AG04449 (cell line): ENCODE results near the gene GABPB2.

Experiments
- CTCF ChIA-PET: fragments of 350-600 bp; formaldehyde crosslinking; extraction: SDS; loops from one replicate; lab custom pipeline; 2021; ENCODE audit warnings: antibody characterized with exemption; lab: Yijun Ruan, JAX
- POLR2A ChIA-PET: fragments of 400-600, 350-600 bp; formaldehyde crosslinking; extraction: SDS; loops from one replicate; lab custom pipeline; 2020; ENCODE audit warnings: antibody characterized with exemption, inconsistent platforms; lab: Yijun Ruan, JAX
- DNase-seq: peaks from one replicate; pipeline ENCODE4 v3.0.0-alpha.2; 2010; ENCODE audit warnings: low read depth, low spot score
- H3K4me3 ChIP-seq: 2 replicates; pipeline ENCODE4 v1.5.1; 2011; ENCODE audit warnings: low read depth, mild to moderate bottlenecking, control low read depth, low read length
- CTCF ChIP-seq: IDR thresholded peaks from one replicate; pipeline ENCODE4 v1.5.1; 2011; ENCODE audit warnings: mild to moderate bottlenecking, moderate library complexity, low read length, control low read depth, inconsistent platforms; ENCODE audit not compliant: insufficient read depth; ENCODE audit errors: missing control alignments

Gene GABPB2

DNA sequence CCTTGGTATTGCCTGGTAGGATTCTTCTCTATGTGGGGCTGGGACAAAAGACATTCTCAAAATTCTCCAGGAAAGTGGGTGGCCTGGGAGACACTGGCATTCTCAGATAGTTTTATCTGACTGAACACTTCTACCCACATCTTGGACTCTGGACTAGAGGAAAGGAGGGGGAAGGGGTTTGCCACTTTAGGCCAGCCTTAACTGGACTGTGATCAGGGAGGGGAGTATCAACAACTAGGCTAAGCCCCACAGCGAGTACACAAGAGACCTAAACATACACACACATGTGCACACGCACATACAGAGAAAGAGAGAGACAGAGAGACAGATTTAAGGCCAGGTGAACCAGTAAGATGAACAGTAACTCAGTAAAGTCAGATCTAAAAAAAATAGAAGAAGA lies 77.1 kb downstream of the GABPB2 start:
- ChIA-PET POLR2A (interaction anchor here (1.2 kb wide), 1 partner anchor 17 kb away, joined by 3 read pairs; no protein-coding TSS in a partner anchor), CTCF (interaction anchor here (2.5 kb wide), 1 partner anchor 47 kb away, joined by 16 read pairs; no protein-coding TSS in a partner anchor)
- H3K4me3 ChIP-seq, result no peak overlapping the region
- no peak for DNase-seq
- no peak for TF ChIP-seq CTCF

GRCh38 chr1:151156515-151156819 lies 85.9 kb downstream of the GABPB2 start, which contains the start of gene TNFAIP8L2:
Gene TNFAIP8L2, plus strand, starts transcription at chr1:151156649. Its CDS starts 2,049 bp downstream, at chr1:151158698.
- DNase-seq, result no peak
- ChIA-PET POLR2A (no interaction called here), CTCF (interaction anchor here (0.6 to 19.8 kb wide), 11 partner anchors 9 to 132 kb away, joined by 3 to 412 read pairs (median 6); partner anchors contain the start of genes C1orf56, LYSMD1 and SCNM1)
- H3K4me3 ChIP-seq, result no peak within 1 kb of the TSS
- no peak for TF ChIP-seq CTCF

DNA sequence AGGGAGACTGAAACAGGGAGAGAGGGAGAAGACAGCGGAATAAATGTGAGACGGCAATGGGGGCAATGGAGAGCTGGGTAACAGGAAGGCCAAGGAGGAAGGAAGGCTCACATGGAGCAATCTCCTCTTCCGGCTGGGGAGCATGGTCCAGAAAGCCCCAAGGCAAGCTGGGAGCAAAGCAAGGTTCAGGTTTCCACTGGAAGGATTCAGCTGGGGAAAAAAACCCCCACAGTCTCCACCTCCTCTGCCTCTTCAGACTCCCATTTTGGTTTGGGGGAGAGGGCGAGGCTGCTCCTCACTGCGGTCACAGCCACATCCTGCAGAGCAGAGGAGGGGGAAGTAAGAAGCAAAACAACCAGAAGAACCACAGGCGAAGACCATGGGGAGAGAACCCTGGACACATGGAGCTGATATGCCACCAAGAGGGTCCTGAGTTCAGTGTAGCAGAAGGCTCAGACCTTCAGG lies 86.5 kb downstream of the GABPB2 start:
- POLR2A ChIA-PET, result no interaction called here

DNA sequence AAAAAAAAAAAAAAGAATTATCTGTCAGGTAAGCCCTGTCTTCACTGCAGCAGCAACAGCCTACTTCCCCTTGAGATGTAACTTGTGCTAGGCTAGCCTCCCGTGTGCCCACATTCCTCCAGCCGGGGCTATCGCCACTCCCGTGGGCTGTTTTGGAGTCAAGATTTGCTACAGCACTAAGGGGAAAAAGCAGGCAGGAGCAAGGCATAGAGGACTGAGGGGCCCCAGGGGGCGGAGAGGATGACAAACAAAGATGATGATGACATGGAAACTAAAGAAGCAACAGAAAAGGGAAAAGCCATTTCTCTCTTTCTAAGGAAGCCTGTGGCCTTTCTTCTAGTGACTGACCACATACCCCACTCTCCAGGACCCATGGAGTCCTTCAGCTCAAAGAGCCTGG lies 87.8 kb downstream of the GABPB2 start:
- TF ChIP-seq CTCF, result no peak
- ChIA-PET POLR2A (no interaction called here), CTCF (interaction anchor here (1.3 to 19.8 kb wide), 3 partner anchors 9 to 134 kb away, joined by 4 to 412 read pairs (median 4); no protein-coding TSS in a partner anchor)
- no peak for DNase-seq
- H3K4me3 ChIP-seq, result no peak overlapping the region

More for the DNA sequence above, 86.5 kb downstream of the GABPB2 start:
- no peak overlapping the region for H3K4me3 ChIP-seq
- DNase-seq, result no peak
- TF ChIP-seq CTCF, result no peak
- CTCF ChIA-PET, result interaction anchor here (0.6 to 19.8 kb wide), 12 partner anchors 8 to 132 kb away, joined by 3 to 412 read pairs (median 6); partner anchors contain the start of genes C1orf56, LYSMD1 and SCNM1

DNA sequence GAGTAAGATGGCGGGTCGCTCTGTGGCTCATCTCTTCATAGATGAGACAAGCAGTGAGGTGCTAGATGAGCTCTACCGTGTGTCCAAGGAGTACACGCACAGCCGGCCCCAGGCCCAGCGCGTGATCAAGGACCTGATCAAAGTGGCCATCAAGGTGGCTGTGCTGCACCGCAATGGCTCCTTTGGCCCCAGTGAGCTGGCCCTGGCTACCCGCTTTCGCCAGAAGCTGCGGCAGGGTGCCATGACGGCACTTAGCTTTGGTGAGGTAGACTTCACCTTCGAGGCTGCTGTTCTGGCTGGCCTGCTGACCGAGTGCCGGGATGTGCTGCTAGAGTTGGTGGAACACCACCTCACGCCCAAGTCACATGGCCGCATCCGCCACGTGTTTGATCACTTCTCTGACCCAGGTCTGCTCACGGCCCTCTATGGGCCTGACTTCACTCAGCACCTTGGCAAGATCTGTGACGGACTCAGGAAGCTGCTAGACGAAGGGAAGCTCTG lies 88.2 kb downstream of the GABPB2 start:
- CTCF ChIA-PET, result interaction anchor here (0.9 to 19.8 kb wide), 4 partner anchors 10 to 134 kb away, joined by 3 to 412 read pairs (median 4); no protein-coding TSS in a partner anchor
- no peak overlapping the region for H3K4me3 ChIP-seq
- POLR2A ChIA-PET, result no interaction called here
- DNase-seq, result no peak
- no peak for TF ChIP-seq CTCF

DNA sequence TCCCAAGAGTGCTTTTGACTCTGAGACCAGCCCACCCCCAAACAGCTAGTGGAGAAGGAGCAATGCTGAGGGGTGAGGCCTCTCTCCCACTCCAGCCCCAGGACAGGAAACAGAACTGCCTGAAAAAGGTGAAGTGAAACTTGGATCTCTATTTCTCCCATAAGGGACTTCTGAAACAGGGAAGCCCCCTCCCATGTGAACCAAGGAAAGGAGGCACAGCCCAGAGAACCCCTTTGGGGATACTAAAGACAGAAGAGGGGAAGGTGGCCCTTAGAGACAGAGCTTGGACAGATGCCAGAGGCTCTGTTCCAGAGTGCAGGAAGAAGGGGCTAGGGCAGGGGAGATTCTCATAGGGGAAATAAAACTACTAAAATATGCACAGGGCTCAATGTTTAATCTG lies 88.8 kb downstream of the GABPB2 start:
- CTCF ChIA-PET, result interaction anchor here (0.9 to 19.8 kb wide), 2 partner anchors 44 to 60 kb away, joined by 3 to 412 read pairs; no protein-coding TSS in a partner anchor
- POLR2A ChIA-PET, result no interaction called here
- H3K4me3 ChIP-seq, result no peak overlapping the region

More for the DNA sequence above, 88.8 kb downstream of the GABPB2 start:
- no peak for DNase-seq
- no peak for TF ChIP-seq CTCF
